ENCODE measurements around the gene RPL26. TPM values are rescaled to one million over a fixed set of nuclear protein-coding genes. Genes with fewer than 3 reads are reported as not detected.

RPL26 gene
- total RNA-seq, 4 donors from 2014 or later = 2,392 to 2,913 (median 2,833) TPM

GRCh38 chr17:8421571-8421970 is 38.6 kb upstream of the RPL26 start:
- TF ChIP-seq POLR2A (IDR thresholded peaks at IDR 0.05) (no peak), CTCF (IDR thresholded peaks at IDR 0.05 in 4 of 5, conservative IDR thresholded peaks at IDR 0.05 in 1 of 5) (no peak)
- Histone ChIP-seq H3K9me3 (no peaks in the 10 kb centered on the region), H3K4me3 (no peak overlapping the region), H3K4me1 (peaks cover 0 to 4% of the 10 kb centered on the region in 2 donors), H3K27ac (peak overlapping the region in 1 of 4 donors; percentile 52), H3K27me3 (no peaks in the 10 kb centered on the region), H3K36me3 (no peaks in the 10 kb centered on the region)
- DNase-seq (no peak), ATAC-seq (no peak)
- in situ Hi-C loops (cut with MboI; ENCODE audit: low sequenced_read_pairs in 4 of 4) (loop anchor here in 1 of 4 donors (25.0 kb wide), 1 partner anchor 216 kb away; the partner anchor contains the start of gene MYH10), intact Hi-C loops (cut with DNase I; ENCODE audit: low total_unique reads) (no loop called here)

- TF ChIP-seq POLR2A (IDR thresholded peaks at IDR 0.05) (no peak), CTCF (IDR thresholded peaks at IDR 0.05 in 4 of 5, conservative IDR thresholded peaks at IDR 0.05 in 1 of 5) (no peak)
- intact Hi-C loops (cut with DNase I; ENCODE audit: low total_unique reads) (no loop called here), in situ Hi-C loops (cut with MboI; ENCODE audit: low sequenced_read_pairs in 4 of 4) (loop anchor here in 1 of 4 donors (25.0 kb wide), 1 partner anchor 217 kb away; the partner anchor contains the start of gene MYH10)
- H3K4me3 ChIP-seq = no peak overlapping the region
- no peaks in the 10 kb centered on the region for H3K36me3 ChIP-seq
- peak; percentile 9 to 28 for DNase-seq
- H3K27ac ChIP-seq = peak overlapping the region; percentile 10 to 58 (median 47)
- no peaks in the 10 kb centered on the region for H3K27me3 ChIP-seq
- H3K4me1 ChIP-seq = peaks cover 0 to 4% of the 10 kb centered on the region in 2 donors
- peak; percentile 52 to 68 for ATAC-seq
- H3K9me3 ChIP-seq = no peaks in the 10 kb centered on the region
Measured at GRCh38 chr17:8420041-8420934, 37.3 kb upstream of the RPL26 start.

- no peak for ATAC-seq
- intact Hi-C loops (cut with DNase I; ENCODE audit: low total_unique reads) = no loop called here
- TF ChIP-seq CTCF (IDR thresholded peaks at IDR 0.05 in 4 of 5, conservative IDR thresholded peaks at IDR 0.05 in 1 of 5) (no peak), POLR2A (IDR thresholded peaks at IDR 0.05) (no peak)
- Histone ChIP-seq H3K9me3 (no peaks in the 10 kb centered on the region), H3K4me3 (no peak overlapping the region), H3K27me3 (peaks cover 0 to under 1% (median 0%) of the 10 kb centered on the region in 3 donors), H3K27ac (peak overlapping the region in 1 of 4 donors; percentile 52), H3K36me3 (no peaks in the 10 kb centered on the region), H3K4me1 (peaks cover 0 to 4% of the 10 kb centered on the region in 2 donors)
- no peak for DNase-seq
- in situ Hi-C loops (cut with MboI; ENCODE audit: low sequenced_read_pairs in 4 of 4) = loop anchor here in 1 of 4 donors (10.0 to 25.0 kb wide), 2 partner anchors 218 to 325 kb away; partner anchors contain the start of genes CCDC42 and MYH10
Measured at GRCh38 chr17:8419305-8419704, 36.3 kb upstream of the RPL26 start.

GRCh38 chr17:8418471-8418870 is 35.5 kb upstream of the RPL26 start:
- ATAC-seq (no peak), DNase-seq (no peak)
- no peaks in the 10 kb centered on the region for H3K36me3 ChIP-seq
- in situ Hi-C loops (cut with MboI; ENCODE audit: low sequenced_read_pairs in 4 of 4) = loop anchor here in 1 of 4 donors (10.0 to 25.0 kb wide), 2 partner anchors 219 to 326 kb away; partner anchors contain the start of genes CCDC42 and MYH10
- intact Hi-C loops (cut with DNase I; ENCODE audit: low total_unique reads) = no loop called here
- peaks cover 0 to 3% (median 0%) of the 10 kb centered on the region in 3 donors for H3K27me3 ChIP-seq
- H3K4me1 ChIP-seq = peaks cover 0 to 4% of the 10 kb centered on the region in 2 donors
- no peak overlapping the region for H3K27ac ChIP-seq
- no peak for TF ChIP-seq POLR2A (IDR thresholded peaks at IDR 0.05)
- no peak for TF ChIP-seq CTCF (IDR thresholded peaks at IDR 0.05 in 4 of 5, conservative IDR thresholded peaks at IDR 0.05 in 1 of 5)
- no peaks in the 10 kb centered on the region for H3K9me3 ChIP-seq
- no peak overlapping the region for H3K4me3 ChIP-seq

Data from gastrocnemius medialis (tissue), 4 donors.